ENCODE results near the gene EFCC1. TPM values are rescaled to one million over a fixed set of nuclear protein-coding genes. Genes with fewer than 3 reads are reported as not detected.

EFCC1 gene
- total and polyA plus RNA-seq, 7 donors, result 0.46 to 15.0 (median 4.6) TPM

DNA sequence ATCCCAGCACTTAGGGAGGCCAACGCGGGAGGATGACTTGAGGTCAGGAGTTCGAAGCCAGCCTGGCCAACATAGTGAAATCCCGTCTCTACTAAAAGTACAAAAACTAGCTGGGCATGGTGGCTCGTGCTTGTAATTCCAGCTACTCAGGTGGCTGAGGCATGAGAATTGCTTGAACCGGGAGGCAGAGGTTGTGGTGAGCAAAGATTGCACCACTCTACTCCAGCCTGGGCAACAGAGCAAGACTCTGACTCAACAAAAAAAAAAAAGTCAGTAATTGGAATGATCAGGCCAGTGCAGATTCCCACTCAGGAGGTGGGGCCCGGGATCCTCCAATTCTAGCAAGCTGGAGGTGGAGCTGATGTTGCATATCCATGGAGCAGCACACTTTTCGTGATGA, 12.8 kb upstream of the EFCC1 start:
- no peaks in the 10 kb centered on the region for H3K27me3 ChIP-seq
- WGBS, 2 donors, result 93 to 94% methylated on average over 8 of the region's 8 CpGs
- intact Hi-C loops (cut with DNase I), result no loop called here
- DNase-seq, result peak; percentile 15
- H3K4me1 ChIP-seq, result peaks cover 0 to 2% (median 2%) of the 10 kb centered on the region in 4 donors
- H3K36me3 ChIP-seq, result no peaks in the 10 kb centered on the region
- H3K9me3 ChIP-seq, result no peaks in the 10 kb centered on the region
- H3K27ac ChIP-seq, result no peak overlapping the region
- TF ChIP-seq, protein P1, sequence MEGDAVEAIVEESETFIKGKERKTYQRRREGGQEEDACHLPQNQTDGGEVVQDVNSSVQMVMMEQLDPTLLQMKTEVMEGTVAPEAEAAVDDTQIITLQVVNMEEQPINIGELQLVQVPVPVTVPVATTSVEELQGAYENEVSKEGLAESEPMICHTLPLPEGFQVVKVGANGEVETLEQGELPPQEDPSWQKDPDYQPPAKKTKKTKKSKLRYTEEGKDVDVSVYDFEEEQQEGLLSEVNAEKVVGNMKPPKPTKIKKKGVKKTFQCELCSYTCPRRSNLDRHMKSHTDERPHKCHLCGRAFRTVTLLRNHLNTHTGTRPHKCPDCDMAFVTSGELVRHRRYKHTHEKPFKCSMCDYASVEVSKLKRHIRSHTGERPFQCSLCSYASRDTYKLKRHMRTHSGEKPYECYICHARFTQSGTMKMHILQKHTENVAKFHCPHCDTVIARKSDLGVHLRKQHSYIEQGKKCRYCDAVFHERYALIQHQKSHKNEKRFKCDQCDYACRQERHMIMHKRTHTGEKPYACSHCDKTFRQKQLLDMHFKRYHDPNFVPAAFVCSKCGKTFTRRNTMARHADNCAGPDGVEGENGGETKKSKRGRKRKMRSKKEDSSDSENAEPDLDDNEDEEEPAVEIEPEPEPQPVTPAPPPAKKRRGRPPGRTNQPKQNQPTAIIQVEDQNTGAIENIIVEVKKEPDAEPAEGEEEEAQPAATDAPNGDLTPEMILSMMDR (IDR thresholded peaks at IDR 0.05), result no peak
- TF ChIP-seq POLR2AphosphoS5 (IDR thresholded peaks at IDR 0.05) (no peak), POLR2A (IDR thresholded peaks at IDR 0.05) (no peak), EP300 (IDR thresholded peaks at IDR 0.05) (no peak)
- H3K4me3 ChIP-seq, result no peak overlapping the region

DNA sequence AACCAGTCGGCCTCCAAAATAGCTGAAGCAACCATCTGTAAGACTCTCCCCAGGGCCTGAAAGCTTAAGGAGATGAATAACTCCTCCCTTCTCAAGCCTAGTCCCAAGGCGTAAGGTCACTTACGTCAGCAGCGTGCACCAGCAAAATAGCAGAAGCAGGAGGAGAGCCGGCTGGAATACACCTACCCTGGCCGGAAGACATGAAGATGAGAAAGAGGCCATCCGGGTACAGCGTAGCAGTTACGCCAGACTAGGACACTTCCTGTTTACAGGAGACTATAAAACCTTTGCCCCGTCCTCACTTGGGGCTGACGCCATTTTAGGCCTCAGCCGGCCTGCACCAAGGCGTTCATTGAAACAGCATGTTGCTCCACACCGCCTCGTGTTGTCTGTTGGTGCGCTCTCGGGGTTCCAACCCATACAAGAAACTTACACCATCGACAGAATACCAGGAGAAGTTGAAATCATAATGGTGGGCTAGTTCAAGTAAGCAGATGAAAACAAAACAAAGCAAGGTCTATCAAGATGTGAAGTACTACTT, 9.7 kb upstream of the EFCC1 start:
- no peak overlapping the region for H3K4me3 ChIP-seq
- 92 to 93% methylated on average over 18 of the region's 18 CpGs for WGBS, 2 donors
- H3K9me3 ChIP-seq, result no peaks in the 10 kb centered on the region
- H3K36me3 ChIP-seq, result no peaks in the 10 kb centered on the region
- H3K4me1 ChIP-seq, result peaks cover 0 to 15% (median 14%) of the 10 kb centered on the region in 4 donors
- no peak overlapping the region for H3K27ac ChIP-seq
- no peaks in the 10 kb centered on the region for H3K27me3 ChIP-seq
- TF ChIP-seq EP300 (IDR thresholded peaks at IDR 0.05), result no peak
- TF ChIP-seq POLR2AphosphoS5 (IDR thresholded peaks at IDR 0.05), result no peak
- TF ChIP-seq, protein P1 (IDR thresholded peaks at IDR 0.05), result no peak
- TF ChIP-seq POLR2A (IDR thresholded peaks at IDR 0.05), result no peak
- intact Hi-C loops (cut with DNase I), result no loop called here
- peak; percentile 40 for DNase-seq

DNA sequence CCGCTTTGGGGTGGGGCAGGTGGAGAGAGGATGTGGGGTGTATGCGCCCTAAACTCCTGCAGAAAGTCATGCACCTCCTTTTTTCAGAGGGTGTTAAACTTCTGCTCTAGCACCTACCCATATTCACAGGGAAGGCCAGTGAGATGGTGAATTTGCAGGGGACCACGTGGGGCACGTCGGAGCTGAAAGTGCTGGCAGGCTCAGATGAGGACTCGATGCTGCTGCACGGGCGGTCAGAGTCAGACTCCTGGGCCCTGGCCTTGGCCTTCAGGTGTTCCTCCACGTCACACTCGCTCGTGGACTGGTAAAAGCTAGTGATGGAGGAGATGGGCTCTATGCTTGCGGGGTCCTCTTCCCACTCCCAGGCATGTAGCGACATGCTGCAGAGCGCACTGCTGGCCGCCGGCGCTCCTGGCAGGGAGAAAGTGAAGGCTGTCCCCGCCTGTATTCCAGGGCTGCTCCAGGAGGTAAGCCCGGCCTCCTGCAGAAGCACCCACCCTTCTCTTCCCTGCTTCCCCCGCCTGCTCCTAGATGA, 8.1 kb upstream of the EFCC1 start:
- WGBS, 2 donors, result 29 to 76% methylated on average over 20 of the region's 20 CpGs
- Histone ChIP-seq H3K27ac (no peak overlapping the region), H3K4me1 (peaks cover 0 to 15% (median 14%) of the 10 kb centered on the region in 4 donors), H3K27me3 (no peaks in the 10 kb centered on the region), H3K4me3 (no peak overlapping the region), H3K9me3 (no peaks in the 10 kb centered on the region), H3K36me3 (no peaks in the 10 kb centered on the region)
- intact Hi-C loops (cut with DNase I), result no loop called here
- DNase-seq, result peak; percentile 61
- TF ChIP-seq, protein P1 (IDR thresholded peaks at IDR 0.05), result no peak
- TF ChIP-seq POLR2A (IDR thresholded peaks at IDR 0.05), result no peak
- no peak for TF ChIP-seq POLR2AphosphoS5 (IDR thresholded peaks at IDR 0.05)
- no peak for TF ChIP-seq EP300 (IDR thresholded peaks at IDR 0.05)

DNA sequence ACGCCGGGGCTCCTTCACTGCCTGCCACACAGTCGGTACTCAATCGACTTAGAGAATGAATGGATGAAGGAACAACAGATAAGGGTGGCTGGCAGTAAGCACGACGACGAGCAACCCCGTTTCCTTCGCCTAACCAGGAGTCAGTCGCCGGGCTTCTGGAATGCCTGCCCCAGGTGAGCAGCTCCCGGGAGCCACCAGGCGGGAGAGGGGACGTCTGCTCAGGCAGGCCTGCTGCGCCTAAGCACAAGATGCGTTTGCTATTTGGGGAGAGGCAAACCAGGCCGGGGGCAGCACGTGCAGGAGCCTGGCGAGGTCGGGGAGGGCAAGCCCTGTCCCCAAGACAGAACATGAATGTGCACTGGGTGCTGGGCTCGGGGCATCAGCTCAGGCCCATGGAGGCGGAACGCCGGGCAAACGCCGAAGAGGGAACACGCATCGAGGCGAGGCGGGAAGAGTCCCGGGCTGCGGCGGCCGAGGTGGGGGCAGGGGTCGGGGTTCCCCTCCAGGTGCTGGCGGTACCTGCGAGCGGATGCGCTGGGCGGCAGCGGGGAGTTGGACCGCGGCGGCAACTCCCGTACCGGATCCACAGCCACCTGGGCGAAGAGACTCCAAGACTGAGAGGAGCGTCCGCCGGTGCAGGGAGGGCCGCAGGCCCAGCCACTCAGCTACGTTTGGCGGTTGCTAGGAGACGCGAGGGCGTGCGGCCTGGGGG, 7.5 kb upstream of the EFCC1 start, which contains the start of gene CFAP92:
CFAP92 (minus strand) TSS at position 616 of the 712 bp plus-strand sequence. CDS start 772 bp downstream, outside the sequence.
- Histone ChIP-seq H3K9me3 (no peaks in the 10 kb centered on the region), H3K27ac (no peak within 1 kb of the TSS), H3K36me3 (no peaks in the 10 kb centered on the region), H3K4me1 (peaks cover 0 to 15% (median 14%) of the 10 kb centered on the region in 4 donors), H3K27me3 (no peaks in the 10 kb centered on the region), H3K4me3 (peak within 1 kb of the TSS; percentile 18 to 55 (median 40))
- no peak for TF ChIP-seq POLR2A (IDR thresholded peaks at IDR 0.05)
- TF ChIP-seq, protein P1 (IDR thresholded peaks at IDR 0.05), result no peak
- TF ChIP-seq POLR2AphosphoS5 (IDR thresholded peaks at IDR 0.05), result peak in 1 of 4 donors; percentile 58
- DNase-seq, result peak; percentile 93
- intact Hi-C loops (cut with DNase I), result no loop called here
- 6 to 19% methylated on average over 57 of the region's 57 CpGs for WGBS, 2 donors

Data from sigmoid colon (tissue), 7 donors.